Measurements from ENCODE around the gene PLPP2. TPM values are rescaled to one million over a fixed set of nuclear protein-coding genes. Genes with fewer than 3 reads are reported as not detected.

Gene PLPP2
- total and polyA plus RNA-seq, 4 donors = 14.1 to 41.3 (median 35.0) TPM

DNA sequence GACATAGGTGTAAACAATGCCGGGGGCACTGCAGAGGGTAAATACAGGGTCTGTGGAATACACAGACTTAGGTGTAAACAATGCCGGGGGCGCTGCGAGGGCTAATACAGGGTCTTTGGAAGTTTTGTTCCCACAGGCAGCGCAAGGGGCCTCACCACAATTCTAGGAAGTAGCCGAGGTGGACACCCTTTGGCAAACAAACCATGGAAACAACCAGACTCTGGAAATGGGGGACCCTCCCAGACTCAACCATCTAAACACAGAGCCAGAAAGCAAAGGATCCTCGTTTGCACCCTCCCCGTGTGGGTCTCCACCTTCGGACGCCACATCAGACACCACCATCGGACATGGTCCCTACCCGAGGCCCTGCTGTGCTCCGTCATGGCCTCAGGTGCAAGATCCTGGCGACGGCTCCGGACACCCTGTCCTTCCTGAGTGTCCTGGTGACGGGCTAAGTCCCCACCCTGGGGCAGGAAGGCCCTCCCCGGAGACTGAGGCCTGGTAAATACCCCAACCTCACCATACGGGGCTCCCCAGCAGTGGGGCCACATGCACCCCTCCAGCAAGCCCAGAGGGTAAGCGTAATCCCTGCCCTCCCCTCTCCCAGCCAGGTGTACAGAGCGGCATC, 16.7 kb upstream of the PLPP2 start:
- Histone ChIP-seq H3K27ac (ENCODE audit: low read depth in 1 of 2, low read length in 1 of 2) (peak overlapping the region in 1 of 2 donors; percentile 50), H3K9me3 (ENCODE audit: control insufficient read depth in 4 of 4, insufficient read depth in 3 of 4, low read length in 3 of 4) (no peaks in the 10 kb centered on the region), H3K4me3 (no peak overlapping the region), H3K27me3 (ENCODE audit: control insufficient read depth in 3 of 3, insufficient read depth in 3 of 3, low read length in 2 of 3) (no peaks in the 10 kb centered on the region), H3K9ac (ENCODE audit: insufficient read depth in 1 of 2, low read length in 2 of 2) (no peak overlapping the region), H3K36me3 (ENCODE audit: control insufficient read depth in 4 of 4, insufficient read depth in 4 of 4, low read length in 4 of 4) (peaks cover 6 to 54% (median 20%) of the 10 kb centered on the region in 4 donors), H3K4me1 (ENCODE audit: control insufficient read depth in 5 of 5, insufficient read depth in 5 of 5, low read length in 5 of 5) (peaks cover 0 to 6% (median 0%) of the 10 kb centered on the region in 5 donors)
- ATAC-seq (ENCODE audit: insufficient read depth, low FRiP score) = peak; percentile 8
- TF ChIP-seq, protein P1, sequence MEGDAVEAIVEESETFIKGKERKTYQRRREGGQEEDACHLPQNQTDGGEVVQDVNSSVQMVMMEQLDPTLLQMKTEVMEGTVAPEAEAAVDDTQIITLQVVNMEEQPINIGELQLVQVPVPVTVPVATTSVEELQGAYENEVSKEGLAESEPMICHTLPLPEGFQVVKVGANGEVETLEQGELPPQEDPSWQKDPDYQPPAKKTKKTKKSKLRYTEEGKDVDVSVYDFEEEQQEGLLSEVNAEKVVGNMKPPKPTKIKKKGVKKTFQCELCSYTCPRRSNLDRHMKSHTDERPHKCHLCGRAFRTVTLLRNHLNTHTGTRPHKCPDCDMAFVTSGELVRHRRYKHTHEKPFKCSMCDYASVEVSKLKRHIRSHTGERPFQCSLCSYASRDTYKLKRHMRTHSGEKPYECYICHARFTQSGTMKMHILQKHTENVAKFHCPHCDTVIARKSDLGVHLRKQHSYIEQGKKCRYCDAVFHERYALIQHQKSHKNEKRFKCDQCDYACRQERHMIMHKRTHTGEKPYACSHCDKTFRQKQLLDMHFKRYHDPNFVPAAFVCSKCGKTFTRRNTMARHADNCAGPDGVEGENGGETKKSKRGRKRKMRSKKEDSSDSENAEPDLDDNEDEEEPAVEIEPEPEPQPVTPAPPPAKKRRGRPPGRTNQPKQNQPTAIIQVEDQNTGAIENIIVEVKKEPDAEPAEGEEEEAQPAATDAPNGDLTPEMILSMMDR (IDR thresholded peaks at IDR 0.05; ENCODE audit: control extremely low read depth, extremely low read depth) = no peak
- no peak for DNase-seq
- WGBS, 2 donors = 71 to 90% methylated on average over 21 of the region's 21 CpGs

DNA sequence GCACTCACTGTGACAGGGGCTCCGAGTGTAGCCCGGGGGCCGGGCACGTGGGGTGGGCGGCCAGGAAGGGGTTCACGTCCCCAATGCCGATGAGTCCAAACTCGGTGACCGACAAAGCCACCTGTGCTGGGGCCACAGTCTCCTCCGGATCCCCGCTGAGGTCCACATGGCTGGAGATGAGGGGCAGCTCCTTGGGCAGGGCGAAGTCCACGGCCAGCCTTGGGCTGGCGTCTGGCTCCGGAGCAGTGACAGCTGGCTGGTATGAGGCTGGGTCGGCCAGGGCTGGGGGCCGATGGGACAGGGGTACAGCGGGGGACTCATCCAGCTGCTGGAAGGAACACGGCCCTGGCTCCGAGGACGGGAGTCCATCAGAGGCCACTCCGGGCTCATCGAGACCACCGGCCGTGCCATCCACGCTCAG, 15.9 kb upstream of the PLPP2 start:
- ATAC-seq (ENCODE audit: insufficient read depth, low FRiP score) (no peak), DNase-seq (no peak)
- Histone ChIP-seq H3K9ac (ENCODE audit: insufficient read depth in 1 of 2, low read length in 2 of 2) (no peak overlapping the region), H3K4me1 (ENCODE audit: control insufficient read depth in 5 of 5, insufficient read depth in 5 of 5, low read length in 5 of 5) (peaks cover 0 to 6% (median 0%) of the 10 kb centered on the region in 5 donors), H3K27me3 (ENCODE audit: control insufficient read depth in 3 of 3, insufficient read depth in 3 of 3, low read length in 2 of 3) (no peaks in the 10 kb centered on the region), H3K36me3 (ENCODE audit: control insufficient read depth in 4 of 4, insufficient read depth in 4 of 4, low read length in 4 of 4) (peaks cover 6 to 53% (median 20%) of the 10 kb centered on the region in 4 donors), H3K9me3 (ENCODE audit: control insufficient read depth in 4 of 4, insufficient read depth in 3 of 4, low read length in 3 of 4) (no peaks in the 10 kb centered on the region), H3K4me3 (no peak overlapping the region), H3K27ac (ENCODE audit: low read depth in 1 of 2, low read length in 1 of 2) (peak overlapping the region in 1 of 2 donors; percentile 20)
- TF ChIP-seq, protein P1 (IDR thresholded peaks at IDR 0.05; ENCODE audit: control extremely low read depth, extremely low read depth) = no peak
- 88 to 95% methylated on average over 26 of the region's 26 CpGs for WGBS, 2 donors

DNA sequence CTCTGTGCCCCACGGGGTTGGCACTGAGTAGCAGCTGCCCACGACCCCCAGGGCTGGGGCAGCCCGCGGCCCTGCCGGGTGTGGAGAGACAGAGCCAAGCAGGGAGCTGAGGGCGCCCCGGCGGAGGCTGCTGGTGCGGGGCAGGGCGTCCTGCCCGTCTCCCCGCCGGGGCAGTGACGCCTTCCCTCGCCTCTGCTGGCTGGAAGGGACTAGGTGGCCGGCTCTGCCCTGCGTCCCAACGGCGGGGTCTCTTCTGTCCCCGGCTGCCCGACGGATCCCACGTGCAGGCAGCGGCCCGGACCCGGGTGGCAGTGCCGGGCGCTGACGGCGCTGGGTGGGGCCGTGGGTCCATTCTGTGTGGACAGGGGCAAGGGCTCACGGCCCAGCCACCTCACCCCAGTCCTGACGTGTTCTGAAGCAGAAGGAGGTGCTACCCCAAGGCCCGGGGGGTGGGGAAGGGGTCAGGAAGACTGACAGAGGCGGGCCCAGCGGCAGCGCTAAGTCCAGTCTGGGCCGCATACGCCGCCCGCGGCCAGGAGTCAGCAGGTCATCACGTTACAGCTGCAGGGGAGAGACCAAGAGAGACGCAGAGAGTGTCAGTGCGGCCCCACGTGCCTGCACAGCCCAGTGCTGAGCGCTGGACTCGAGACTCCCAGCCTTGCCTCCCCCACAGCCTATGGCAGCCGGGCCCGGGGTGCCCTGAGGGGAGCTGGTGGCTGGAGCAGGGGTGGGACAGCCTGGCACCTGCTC, 15.1 kb upstream of the PLPP2 start:
- ATAC-seq (ENCODE audit: insufficient read depth, low FRiP score) = no peak
- Histone ChIP-seq H3K4me1 (ENCODE audit: control insufficient read depth in 5 of 5, insufficient read depth in 5 of 5, low read length in 5 of 5) (peaks cover 0 to 6% (median 0%) of the 10 kb centered on the region in 5 donors), H3K27ac (ENCODE audit: low read depth in 1 of 2, low read length in 1 of 2) (no peak overlapping the region), H3K27me3 (ENCODE audit: control insufficient read depth in 3 of 3, insufficient read depth in 3 of 3, low read length in 2 of 3) (no peaks in the 10 kb centered on the region), H3K9ac (ENCODE audit: insufficient read depth in 1 of 2, low read length in 2 of 2) (no peak overlapping the region), H3K4me3 (no peak overlapping the region), H3K9me3 (ENCODE audit: control insufficient read depth in 4 of 4, insufficient read depth in 3 of 4, low read length in 3 of 4) (no peaks in the 10 kb centered on the region), H3K36me3 (ENCODE audit: control insufficient read depth in 4 of 4, insufficient read depth in 4 of 4, low read length in 4 of 4) (peaks cover 5 to 45% (median 20%) of the 10 kb centered on the region in 4 donors)
- WGBS, 2 donors = 92 to 94% methylated on average over 47 to 50 of the region's 50 CpGs
- TF ChIP-seq, protein P1 (IDR thresholded peaks at IDR 0.05; ENCODE audit: control extremely low read depth, extremely low read depth) = no peak
- DNase-seq = no peak
